HepG2 (cell line): ENCODE measurements around the gene TMEM167A.

Source experiments
- PTBP1 ChIP-seq: fragments of 200-400 bp; formaldehyde crosslinking; IDR thresholded peaks from 2 replicates; pipeline ENCODE4 v1.6.1; 2018; ENCODE audit warnings: low read length, low read depth; ENCODE audit not compliant: poor library complexity, severe bottlenecking
- SNAPC4 ChIP-seq: sonication (generic); formaldehyde crosslinking; IDR thresholded peaks from 2 replicates; pipeline ENCODE4 v1.4.0; 2020; ENCODE audit warnings: mild to moderate bottlenecking, missing genetic modification reagents
- SSRP1 ChIP-seq: IDR thresholded peaks from 2 replicates; pipeline ENCODE4 v1.6.1; 2016; ENCODE audit warnings: control low read depth

- TF ChIP-seq PTBP1 (no peak), SNAPC4 (no peak), SSRP1 (CRISPR knock-in tag) (no peak)
These were observed 73.4 kb downstream of the TMEM167A start for GRCh38 chr5:83003791-83004190.
